ENCODE data around the gene PDK3.

DNA sequence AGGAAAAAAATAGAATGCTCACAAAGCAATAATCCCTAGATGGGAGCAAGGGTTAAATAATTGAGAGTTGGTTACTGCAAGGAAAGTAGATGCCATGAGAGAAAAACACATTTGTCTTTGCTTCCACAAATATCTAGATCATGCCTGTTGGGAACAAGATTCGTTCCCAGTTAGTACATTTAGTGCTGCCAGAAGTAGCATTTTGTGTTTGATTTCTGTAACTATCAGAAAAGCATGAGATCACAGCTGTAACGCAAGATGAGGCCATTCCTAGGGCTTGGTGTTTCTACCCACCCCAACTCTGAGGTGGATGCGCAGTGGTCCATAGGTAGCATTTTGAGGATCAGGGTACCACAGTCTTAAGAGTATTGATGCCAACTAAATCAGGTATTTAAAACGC lies 20.4 kb upstream of the PDK3 start:
- no peak for TF ChIP-seq EZH2 (IDR thresholded peaks at IDR 0.05; ENCODE audit: insufficient read depth, poor library complexity, severe bottlenecking)
- no peak for TF ChIP-seq EZH2phosphoT487 (IDR thresholded peaks at IDR 0.05; ENCODE audit: insufficient read depth, low read depth)

Data from GM23248 (cell line).